OCI-LY1 (cell line): ENCODE results near the gene TTC13.
A peak's percentile ranks its signal among the peaks of the same experiment; 100 is the strongest.

ENCODE experiments used
- H2AFZ ChIP-seq: fragments of 200-600 bp; sonication (generic), shearing (Covaris generic); 2 replicates; pipeline ENCODE4 v1.6.0; 2014; ENCODE audit warnings: antibody characterized with exemption, mild to moderate bottlenecking, low read length
- H3F3A ChIP-seq: fragments of 200-600 bp; sonication (generic), shearing (Covaris generic); 2 replicates; pipeline ENCODE4 v1.6.0; 2014; ENCODE audit warnings: mild to moderate bottlenecking, antibody characterized with exemption, low read length, moderate library complexity; ENCODE audit not compliant: insufficient read depth
- H3K27ac ChIP-seq: fragments of 200-600 bp; sonication (generic); 2 replicates; pipeline ENCODE4 v1.5.1; 2014; ENCODE audit warnings: low read length, mixed run types, mild to moderate bottlenecking, low read depth; ENCODE audit not compliant: poor library complexity, severe bottlenecking
- H3K27me3 ChIP-seq: fragments of 200-600 bp; sonication (generic); 2 replicates; pipeline ENCODE4 v1.6.0; 2014; ENCODE audit warnings: antibody characterized with exemption, mild to moderate bottlenecking, low read length, moderate library complexity; ENCODE audit not compliant: insufficient read depth
- H3K36me3 ChIP-seq: fragments of 200-600 bp; sonication (generic); 2 replicates; pipeline ENCODE4 v1.6.1; 2014; ENCODE audit warnings: mild to moderate bottlenecking, antibody characterized with exemption, low read length, moderate library complexity, mixed read lengths; ENCODE audit not compliant: insufficient read depth
- H3K4me1 ChIP-seq: fragments of 200-600 bp; sonication (generic); 2 replicates; pipeline ENCODE4 v1.5.1; 2014; ENCODE audit warnings: mild to moderate bottlenecking, low read length, moderate library complexity; ENCODE audit not compliant: insufficient read depth, severe bottlenecking
- H3K4me2 ChIP-seq: fragments of 200-600 bp; sonication (generic), shearing (Covaris generic); 2 replicates; pipeline ENCODE4 v1.6.1; 2014; ENCODE audit warnings: low read length
- H3K4me3 ChIP-seq: fragments of 200-600 bp; sonication (generic); 2 replicates; pipeline ENCODE4 v1.5.1; 2014; ENCODE audit warnings: low read length, low read depth, mild to moderate bottlenecking, mixed read lengths; ENCODE audit not compliant: poor library complexity, severe bottlenecking
- H3K79me2 ChIP-seq: fragments of 200-600 bp; shearing (Covaris generic); 2 replicates; pipeline ENCODE4 v1.6.1; 2016; ENCODE audit warnings: mixed run types, low read length, mixed read lengths; ENCODE audit not compliant: insufficient read depth
- H3K9ac ChIP-seq: fragments of 200-600 bp; sonication (generic), shearing (Covaris generic); 2 replicates; pipeline ENCODE4 v1.6.1; 2014; ENCODE audit warnings: mild to moderate bottlenecking, low read length, mixed read lengths
- H3K9me2 ChIP-seq: fragments of 200-600 bp; sonication (generic), shearing (Covaris generic); 2 replicates; pipeline ENCODE4 v1.6.1; 2014; ENCODE audit warnings: low read depth, mild to moderate bottlenecking, low read length, mixed read lengths
- H3K9me3 ChIP-seq: fragments of 200-600 bp; shearing (Covaris generic); 2 replicates; pipeline ENCODE4 v1.6.1; 2014; ENCODE audit warnings: low read length, mixed read lengths
- H4K20me1 ChIP-seq: fragments of 200-600 bp; sonication (generic), shearing (Covaris generic); 2 replicates; pipeline ENCODE4 v1.6.0; 2016; ENCODE audit warnings: mild to moderate bottlenecking, low read length; ENCODE audit not compliant: insufficient read depth
- CTCF ChIP-seq: fragments of 200-600 bp; sonication (generic), shearing (Covaris generic); IDR thresholded peaks from 2 replicates; pipeline ENCODE4 v1.5.1; 2017; ENCODE audit warnings: mild to moderate bottlenecking, antibody characterized with exemption, low read length, moderate library complexity, mixed read lengths
- EZH2 ChIP-seq: fragments of 200-600 bp; sonication (generic), shearing (Covaris generic); IDR thresholded peaks from 2 replicates; pipeline ENCODE4 v1.8.0; 2017; ENCODE audit warnings: borderline replicate concordance, mixed run types, mild to moderate bottlenecking, antibody characterized with exemption, low read length, moderate library complexity, mixed read lengths

TTC13 gene

GRCh38 chr1:230983811-230984210, 5.2 kb upstream of the TTC13 start:
- no peaks in the 10 kb centered on the region for H3K27me3 ChIP-seq
- no peaks in the 10 kb centered on the region for H3K9me3 ChIP-seq
- no peaks in the 10 kb centered on the region for H3K9me2 ChIP-seq
- no peaks in the 10 kb centered on the region for H4K20me1 ChIP-seq
- H3K79me2 ChIP-seq = peaks cover 18% of the 10 kb centered on the region; the same call in 1 of the 2 replicates
- no peak overlapping the region for H3K4me2 ChIP-seq
- TF ChIP-seq CTCF (no peak), EZH2 (no peak)
- no peak overlapping the region for H3K27ac ChIP-seq
- H3F3A ChIP-seq = no peaks in the 10 kb centered on the region
- H3K4me3 ChIP-seq = no peak overlapping the region
- peaks cover 31% of the 10 kb centered on the region; the same call in 1 of the 2 replicates for H3K36me3 ChIP-seq
- H3K9ac ChIP-seq = no peak overlapping the region
- peaks cover 11% of the 10 kb centered on the region for H3K4me1 ChIP-seq
- no peak overlapping the region for H2AFZ ChIP-seq

DNA sequence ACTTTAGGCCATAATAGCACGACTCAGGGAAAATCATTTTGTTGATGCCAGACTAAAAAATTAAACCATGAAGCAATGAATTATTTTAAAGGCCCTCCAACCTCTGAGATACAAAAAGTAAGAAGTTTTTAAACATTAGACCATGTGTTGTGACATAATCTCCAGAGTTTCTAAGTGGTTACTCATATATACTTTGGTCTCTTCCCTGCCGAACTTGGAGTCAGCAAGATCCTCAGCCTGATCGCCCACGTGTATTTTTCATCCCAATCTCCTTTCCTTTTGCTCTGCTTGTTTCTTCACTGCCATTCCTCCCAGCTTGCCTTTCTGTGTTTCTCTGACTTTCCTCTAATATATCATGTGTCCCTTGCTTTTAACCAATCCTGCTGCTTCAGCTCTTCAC, 4.0 kb upstream of the TTC13 start:
- no peak overlapping the region for H3K27ac ChIP-seq
- 0 out of 2 replicates have a peak, but pooled peaks cover 10% of the 10 kb centered on the region for H3K79me2 ChIP-seq

DNA sequence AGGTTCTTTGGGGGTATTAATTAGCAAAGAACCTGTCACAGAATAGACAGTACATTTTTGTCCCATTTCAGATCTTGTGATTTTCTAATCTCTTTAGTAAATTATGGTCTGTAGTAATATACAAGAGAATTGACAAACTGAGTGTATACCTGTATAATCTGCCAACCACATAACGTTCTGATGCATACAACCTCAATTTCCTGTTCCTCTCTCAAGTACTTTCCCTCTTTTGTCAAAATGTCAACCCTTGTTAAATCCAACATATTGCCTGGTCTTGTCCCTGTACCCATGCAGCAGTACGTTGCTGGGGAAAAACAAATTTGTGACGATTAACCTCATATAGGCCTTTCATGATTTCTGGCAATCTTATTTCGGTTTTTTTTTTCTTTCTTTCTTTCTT, 1.3 kb upstream of the TTC13 start:
- H3K4me3 ChIP-seq = peak overlapping the region; percentile 89
- H2AFZ ChIP-seq = no peak overlapping the region
- no peaks in the 10 kb centered on the region for H3K9me2 ChIP-seq
- no peaks in the 10 kb centered on the region for H3K27me3 ChIP-seq
- peaks cover 31% of the 10 kb centered on the region; the same call in 1 of the 2 replicates for H3K36me3 ChIP-seq
- H3K4me1 ChIP-seq = peaks cover 27% of the 10 kb centered on the region
- peak overlapping the region; percentile 35 for H3K27ac ChIP-seq
- H3K4me2 ChIP-seq = peak overlapping the region; percentile 90
- no peaks in the 10 kb centered on the region for H3K9me3 ChIP-seq
- H4K20me1 ChIP-seq = no peaks in the 10 kb centered on the region
- peaks cover 6% of the 10 kb centered on the region; the same call in 1 of the 2 replicates for H3K79me2 ChIP-seq
- H3K9ac ChIP-seq = peak overlapping the region; percentile 86
- no peaks in the 10 kb centered on the region for H3F3A ChIP-seq
- no peak for TF ChIP-seq EZH2
- TF ChIP-seq CTCF = no peak

More for the DNA sequence above, 4.0 kb upstream of the TTC13 start:
- H3K9me3 ChIP-seq = no peaks in the 10 kb centered on the region
- H2AFZ ChIP-seq = no peak overlapping the region
- peaks cover 31% of the 10 kb centered on the region; the same call in 1 of the 2 replicates for H3K36me3 ChIP-seq
- H3F3A ChIP-seq = no peaks in the 10 kb centered on the region
- no peaks in the 10 kb centered on the region for H4K20me1 ChIP-seq
- TF ChIP-seq EZH2 (no peak), CTCF (no peak)
- no peaks in the 10 kb centered on the region for H3K9me2 ChIP-seq
- no peaks in the 10 kb centered on the region for H3K27me3 ChIP-seq
- no peak overlapping the region for H3K9ac ChIP-seq
- H3K4me1 ChIP-seq = peaks cover 13% of the 10 kb centered on the region
- H3K4me3 ChIP-seq = no peak overlapping the region
- no peak overlapping the region for H3K4me2 ChIP-seq
